Fibroblast of villous mesenchyme (primary cell): Measurements from ENCODE around the gene FYN. TPM values are rescaled to one million over a fixed set of nuclear protein-coding genes. Genes with fewer than 3 reads are reported as not detected.
A peak's percentile ranks its signal among the peaks of the same experiment; 100 is the strongest.

Source experiments
- DNase-seq: peaks from one replicate; pipeline ENCODE4 v3.0.0-alpha.2; 2010; ENCODE audit warnings: low read depth
- H3K4me3 ChIP-seq: 2 replicates; pipeline ENCODE4 v1.5.1; 2011; ENCODE audit warnings: low read depth, mild to moderate bottlenecking, low read length
- total RNA-seq: library from RNA; depleted of rRNA; stranded (reverse); fragments of >200 nt; gene quantifications from 2 replicates; pipeline ENCODE4 v1.2.3, GENCODE V29; 2012
- TF ChIP-seq, protein P1 (sequence below): IDR thresholded peaks from 2 replicates; pipeline ENCODE4 v1.5.1; 2012; ENCODE audit warnings: low read depth, mild to moderate bottlenecking, low read length; ENCODE audit not compliant: insufficient read depth

Gene FYN
- total RNA-seq, 1 donor: 26.8 TPM

DNA sequence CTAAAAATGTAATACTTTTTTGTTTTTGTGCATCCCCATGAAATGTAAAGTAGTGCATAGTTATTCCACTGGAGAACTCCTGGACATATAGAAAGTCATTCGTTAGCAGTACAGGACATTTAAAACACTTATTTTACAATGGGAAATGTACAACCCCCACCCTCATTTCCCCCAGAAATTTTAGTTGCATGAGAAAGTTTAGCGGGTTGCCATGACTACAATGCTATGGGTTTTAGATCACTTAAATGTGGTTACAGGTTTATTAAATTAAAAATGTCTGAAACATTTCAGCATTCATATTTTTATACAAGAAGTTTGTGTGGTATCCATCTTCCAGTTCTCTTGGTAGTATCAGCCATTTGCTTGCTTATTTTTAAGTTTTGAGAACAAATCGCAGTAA lies 212.7 kb downstream of the FYN start:
- H3K4me3 ChIP-seq: no peak overlapping the region
- DNase-seq: no peak
- TF ChIP-seq, protein P1, sequence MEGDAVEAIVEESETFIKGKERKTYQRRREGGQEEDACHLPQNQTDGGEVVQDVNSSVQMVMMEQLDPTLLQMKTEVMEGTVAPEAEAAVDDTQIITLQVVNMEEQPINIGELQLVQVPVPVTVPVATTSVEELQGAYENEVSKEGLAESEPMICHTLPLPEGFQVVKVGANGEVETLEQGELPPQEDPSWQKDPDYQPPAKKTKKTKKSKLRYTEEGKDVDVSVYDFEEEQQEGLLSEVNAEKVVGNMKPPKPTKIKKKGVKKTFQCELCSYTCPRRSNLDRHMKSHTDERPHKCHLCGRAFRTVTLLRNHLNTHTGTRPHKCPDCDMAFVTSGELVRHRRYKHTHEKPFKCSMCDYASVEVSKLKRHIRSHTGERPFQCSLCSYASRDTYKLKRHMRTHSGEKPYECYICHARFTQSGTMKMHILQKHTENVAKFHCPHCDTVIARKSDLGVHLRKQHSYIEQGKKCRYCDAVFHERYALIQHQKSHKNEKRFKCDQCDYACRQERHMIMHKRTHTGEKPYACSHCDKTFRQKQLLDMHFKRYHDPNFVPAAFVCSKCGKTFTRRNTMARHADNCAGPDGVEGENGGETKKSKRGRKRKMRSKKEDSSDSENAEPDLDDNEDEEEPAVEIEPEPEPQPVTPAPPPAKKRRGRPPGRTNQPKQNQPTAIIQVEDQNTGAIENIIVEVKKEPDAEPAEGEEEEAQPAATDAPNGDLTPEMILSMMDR: no peak

DNA sequence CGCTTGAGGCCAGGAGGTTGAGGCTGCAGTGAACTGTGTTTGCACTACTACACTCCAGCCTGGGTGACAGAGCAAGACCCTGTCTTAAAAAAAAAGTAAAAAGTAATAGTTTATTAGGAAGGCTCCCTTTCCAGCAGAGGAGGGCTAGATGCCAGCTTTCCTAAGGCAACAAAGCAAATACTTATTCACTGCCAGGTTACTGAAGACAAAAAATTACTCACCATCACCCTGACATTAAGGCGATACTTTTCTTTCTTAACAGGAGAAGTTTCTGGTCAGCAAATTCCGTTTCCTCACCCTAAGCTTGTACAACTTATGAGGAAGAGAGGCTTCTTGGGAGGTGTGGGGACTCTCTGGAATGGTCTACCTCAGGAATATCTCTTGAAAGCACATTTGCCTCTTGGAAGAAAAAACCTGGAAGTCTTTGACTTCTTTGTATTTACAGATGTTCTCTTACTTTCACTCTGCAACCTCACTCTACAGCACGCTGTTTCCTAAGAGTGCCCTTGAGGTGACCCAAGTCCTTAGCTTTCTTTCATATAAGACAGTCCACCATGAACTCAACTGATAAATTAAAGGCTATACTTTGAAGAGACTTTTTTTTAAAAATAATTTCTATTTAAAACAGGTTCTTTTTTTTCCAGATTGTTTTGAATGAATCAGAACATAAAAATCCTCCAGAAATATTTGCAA lies 214.6 kb downstream of the FYN start:
- DNase-seq: peak; percentile 36
- TF ChIP-seq, protein P1: no peak
- H3K4me3 ChIP-seq: no peak overlapping the region

DNA sequence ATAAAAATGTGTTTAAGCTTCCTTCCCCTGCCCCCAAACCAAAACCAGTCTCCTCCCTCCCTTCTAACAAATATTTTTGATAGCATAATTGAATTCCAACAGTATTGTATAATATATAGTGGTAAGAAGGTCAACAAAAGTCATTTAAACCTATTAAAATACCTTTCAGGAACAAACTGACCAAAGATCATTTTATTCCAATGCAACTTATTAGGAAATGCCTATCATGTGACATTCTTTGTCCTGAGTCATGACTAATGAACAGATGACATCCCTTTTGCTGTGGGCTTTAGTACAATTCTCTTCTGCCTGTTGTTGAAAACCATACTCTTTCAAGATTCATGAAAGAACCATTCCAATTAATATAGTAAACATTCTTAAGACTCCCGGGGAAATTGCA lies 216.1 kb downstream of the FYN start:
- TF ChIP-seq, protein P1: no peak
- DNase-seq: peak; percentile 72
- H3K4me3 ChIP-seq: no peak overlapping the region

DNA sequence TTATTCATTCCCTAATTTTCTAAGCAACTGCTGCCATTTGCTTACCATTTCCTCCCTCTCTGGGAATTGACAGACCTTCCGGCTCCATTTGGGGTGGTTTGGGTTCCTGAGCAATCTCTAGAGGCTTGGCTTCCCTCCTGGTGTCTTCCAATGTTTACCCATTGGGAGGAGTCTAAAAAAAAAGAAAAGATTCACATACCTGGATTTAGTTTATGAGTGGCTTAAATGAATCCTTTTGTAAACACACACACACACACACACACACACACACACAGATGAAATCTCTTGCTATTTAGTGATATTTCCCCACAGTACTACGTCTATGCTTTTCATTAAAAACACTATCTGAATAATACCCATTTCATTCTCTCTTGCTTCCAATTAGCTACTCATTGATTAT lies 219.3 kb downstream of the FYN start:
- TF ChIP-seq, protein P1: no peak

DNA sequence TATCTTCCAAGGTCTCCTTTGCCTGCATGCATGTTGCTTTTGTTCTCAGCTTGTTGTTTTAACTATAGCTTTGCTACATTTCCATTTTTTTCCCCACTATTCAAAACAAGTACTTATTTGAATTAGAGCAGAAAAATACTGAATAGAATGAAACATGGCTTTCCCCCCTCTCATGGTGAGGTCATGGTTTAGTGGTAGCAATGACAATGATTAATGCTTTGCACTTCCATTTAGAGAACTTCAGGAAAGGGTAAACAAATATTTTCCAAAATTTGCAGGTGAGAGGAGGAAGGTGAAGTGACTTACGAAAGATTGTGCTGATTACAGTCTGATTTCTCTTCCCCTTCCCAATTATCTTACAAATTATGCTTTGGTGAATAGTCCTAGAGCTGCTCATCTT lies 219.8 kb downstream of the FYN start:
- H3K4me3 ChIP-seq: no peak overlapping the region
- DNase-seq: no peak
- TF ChIP-seq, protein P1: no peak

More for the DNA sequence above, 219.3 kb downstream of the FYN start:
- DNase-seq: no peak
- H3K4me3 ChIP-seq: no peak overlapping the region

DNA sequence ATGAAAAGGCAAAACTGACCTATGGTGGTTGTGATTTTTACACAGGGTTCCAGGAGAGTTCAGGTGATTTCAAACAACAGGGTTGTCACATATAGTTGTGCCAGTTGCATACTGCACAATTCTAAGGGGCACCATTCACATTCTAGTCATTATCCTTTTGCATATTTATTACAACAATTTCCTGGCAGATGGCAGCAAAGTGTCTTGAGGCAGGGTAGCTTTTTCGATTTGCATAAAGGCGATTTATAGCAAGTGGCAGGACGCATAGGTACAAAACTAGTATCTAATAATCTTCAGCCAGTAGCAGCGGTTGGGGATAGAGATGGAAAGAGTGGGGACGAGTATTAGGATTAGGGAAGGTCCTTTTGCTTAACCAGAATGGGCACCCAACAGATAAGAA lies 221.1 kb downstream of the FYN start:
- TF ChIP-seq, protein P1: no peak
- no peak overlapping the region for H3K4me3 ChIP-seq

More for the DNA sequence above, 221.1 kb downstream of the FYN start:
- no peak for DNase-seq
